ENCODE results near the gene CD177. TPM values are rescaled to one million over a fixed set of nuclear protein-coding genes. Genes with fewer than 3 reads are reported as not detected.

Gene CD177
- total RNA-seq, 1 experiment from 2014 or later, result not detected

DNA sequence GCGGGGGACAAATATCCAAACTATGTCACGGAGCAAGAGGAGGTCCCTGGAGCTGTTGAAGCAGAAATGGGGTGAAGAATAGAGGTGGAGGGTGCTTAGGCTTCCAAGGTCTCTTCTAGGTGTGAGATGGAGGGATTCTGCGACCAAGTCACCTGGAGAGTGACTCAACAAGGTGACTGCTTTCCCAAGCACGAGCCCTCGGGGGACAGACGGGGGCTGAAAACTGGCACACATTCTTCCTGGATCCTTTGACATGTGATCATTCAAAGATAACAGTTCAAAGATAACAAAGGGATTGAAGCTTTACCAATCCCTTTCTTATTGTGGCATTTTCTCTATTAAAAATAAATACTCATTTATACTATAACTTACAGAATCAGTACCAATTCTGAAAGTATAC lies 59.0 kb downstream of the CD177 start:
- DNase-seq (ENCODE audit: low read depth, low spot score), result no peak
- in situ Hi-C loops (cut with HindIII; ENCODE audit: low pct_unique_long_range_greater_than_20kb, low sequenced_read_pairs), result no loop called here

Other genes starting within 250 kb of the CD177 start
- gene PSG5, start 167.2 kb upstream of the CD177 start, total RNA-seq (2014; rRNA removed; shearing (Covaris generic)), result not detected in 2 replicates
- 2.5 and 4.1 TPM in 2 replicates for gene PSG4, start 148.0 kb upstream of the CD177 start, total RNA-seq (2014; rRNA removed; shearing (Covaris generic))
- gene PSG9, start 84.2 kb upstream of the CD177 start, total RNA-seq (2014; rRNA removed; shearing (Covaris generic)), result 0.40 TPM in 1 of 2 replicates, not detected in the other
- not detected in 2 replicates for gene TEX101, start 61.2 kb downstream of the CD177 start, total RNA-seq (2014; rRNA removed; shearing (Covaris generic))
- gene LYPD3, start 111.9 kb downstream of the CD177 start, total RNA-seq (2014; rRNA removed; shearing (Covaris generic)), result 0.18 and 0.59 TPM in 2 replicates
- 18.6 and 19.5 TPM in 2 replicates for gene PHLDB3, start 151.1 kb downstream of the CD177 start, total RNA-seq (2014; rRNA removed; shearing (Covaris generic))
- 39.4 and 43.6 TPM in 2 replicates for gene ETHE1, start 173.5 kb downstream of the CD177 start, total RNA-seq (2014; rRNA removed; shearing (Covaris generic))
- gene ZNF575, start 179.5 kb downstream of the CD177 start, total RNA-seq (2014; rRNA removed; shearing (Covaris generic)), result not detected in 2 replicates
- 12.2 and 13.2 TPM in 2 replicates for gene XRCC1, start 221.8 kb downstream of the CD177 start, total RNA-seq (2014; rRNA removed; shearing (Covaris generic))
- gene PINLYP, start 222.1 kb downstream of the CD177 start, total RNA-seq (2014; rRNA removed; shearing (Covaris generic)), result not detected in 2 replicates
- 18.7 and 20.8 TPM in 2 replicates for gene IRGQ, start 242.4 kb downstream of the CD177 start, total RNA-seq (2014; rRNA removed; shearing (Covaris generic))
- 10.5 and 12.7 TPM in 2 replicates for gene ZNF576, start 242.9 kb downstream of the CD177 start, total RNA-seq (2014; rRNA removed; shearing (Covaris generic))